Neural cell (in vitro differentiated cells): ENCODE measurements around the gene AMPH. TPM values are rescaled to one million over a fixed set of nuclear protein-coding genes. Genes with fewer than 3 reads are reported as not detected.

ENCODE experiments used
- H2AFZ ChIP-seq: fragments of 200-600, 300-800 bp; sonication (generic), shearing (Covaris generic); 2 replicates; pipeline ENCODE4 v1.6.0; 2014; ENCODE audit warnings: low read depth, mild to moderate bottlenecking, antibody characterized with exemption, low read length, moderate library complexity
- H3F3A ChIP-seq: fragments of 200-600 bp; shearing (Covaris generic); 2 replicates; pipeline ENCODE4 v1.6.1; 2016; ENCODE audit warnings: mild to moderate bottlenecking, moderate library complexity, mixed read lengths, antibody characterized with exemption, low read length; ENCODE audit not compliant: insufficient read depth, poor library complexity, severe bottlenecking
- H3K27ac ChIP-seq: fragments of 200-600, 300-800 bp; sonication (generic), shearing (Covaris generic); 2 replicates; pipeline ENCODE4 v1.5.1; 2014; ENCODE audit warnings: mild to moderate bottlenecking, low read length, moderate library complexity
- H3K27me3 ChIP-seq: fragments of 300-800, 200-600 bp; sonication (generic), shearing (Covaris generic); 2 replicates; pipeline ENCODE4 v1.6.0; 2014; ENCODE audit warnings: mild to moderate bottlenecking, low read depth, low read length, moderate library complexity; ENCODE audit not compliant: insufficient read depth
- H3K36me3 ChIP-seq: fragments of 300-800, 200-600 bp; sonication (generic), shearing (Covaris generic); 2 replicates; pipeline ENCODE4 v1.5.1; 2014; ENCODE audit warnings: mild to moderate bottlenecking, antibody characterized with exemption, low read length, moderate library complexity; ENCODE audit not compliant: insufficient read depth
- H3K4me2 ChIP-seq: fragments of 300-800, 200-600 bp; sonication (generic), shearing (Covaris generic); 2 replicates; pipeline ENCODE4 v1.6.0; 2014; ENCODE audit warnings: mild to moderate bottlenecking, low read length
- H3K4me3 ChIP-seq: fragments of 300-800, 200-600 bp; sonication (generic), shearing (Covaris generic); 2 replicates; pipeline ENCODE4 v1.5.1; 2014; ENCODE audit warnings: mild to moderate bottlenecking, low read length, moderate library complexity
- H3K79me2 ChIP-seq: fragments of 200-600 bp; shearing (Covaris generic); replicated peaks from 2 replicates; pipeline ENCODE4 v1.6.0; 2014; ENCODE audit warnings: mild to moderate bottlenecking, low read length, moderate library complexity; ENCODE audit not compliant: insufficient read depth
- H3K9ac ChIP-seq: fragments of 300-800, 200-600 bp; sonication (generic), shearing (Covaris generic); 2 replicates; pipeline ENCODE4 v1.6.1; 2016; ENCODE audit warnings: mild to moderate bottlenecking, low read length, mixed read lengths
- H3K9me2 ChIP-seq: fragments of 200-600 bp; shearing (Covaris generic); 2 replicates; pipeline ENCODE4 v1.6.1; 2016; ENCODE audit warnings: mild to moderate bottlenecking, low read length, mixed read lengths; ENCODE audit not compliant: insufficient read depth
- H3K9me3 ChIP-seq: fragments of 200-600, 300-800 bp; sonication (generic), shearing (Covaris generic); 2 replicates; pipeline ENCODE4 v1.6.1; 2016; ENCODE audit warnings: mild to moderate bottlenecking, mixed run types, low read length, moderate library complexity, mixed read lengths
- H4K20me1 ChIP-seq: fragments of 200-600 bp; shearing (Covaris generic); 2 replicates; pipeline ENCODE4 v1.6.1; 2016; ENCODE audit warnings: mild to moderate bottlenecking, mixed run types; ENCODE audit not compliant: insufficient read depth
- CTCF ChIP-seq: fragments of 450-650 bp; IDR thresholded peaks from 2 replicates; pipeline ENCODE4 v1.5.1; 2014; ENCODE audit warnings: antibody characterized with exemption, mild to moderate bottlenecking, moderate library complexity; ENCODE audit not compliant: poor library complexity, severe bottlenecking
- EP300 ChIP-seq: fragments of 450-650 bp; conservative IDR thresholded peaks from 2 replicates; pipeline ENCODE4 v1.6.1; 2014; ENCODE audit warnings: antibody characterized with exemption, mild to moderate bottlenecking, moderate library complexity; ENCODE audit not compliant: poor library complexity, severe bottlenecking
- EZH2 ChIP-seq: fragments of 200-600, 300-800 bp; shearing (Covaris generic), sonication (generic); IDR thresholded peaks from 2 replicates; pipeline ENCODE4 v1.6.1; 2014; ENCODE audit warnings: antibody characterized with exemption, low read length, borderline replicate concordance, mild to moderate bottlenecking; ENCODE audit not compliant: insufficient read depth, poor library complexity, severe bottlenecking
- POLR2AphosphoS5 ChIP-seq: IDR thresholded peaks from 2 replicates; pipeline ENCODE4 v1.6.1; 2012
- RAD21 ChIP-seq: fragments of 450-650 bp; conservative IDR thresholded peaks from 2 replicates; pipeline ENCODE4 v1.6.1; 2014; ENCODE audit warnings: antibody characterized with exemption, mild to moderate bottlenecking, moderate library complexity
- SMC3 ChIP-seq: fragments of 450-650 bp; conservative IDR thresholded peaks from 2 replicates; pipeline ENCODE4 v1.6.1; 2014; ENCODE audit warnings: antibody characterized with exemption, mild to moderate bottlenecking, moderate library complexity; ENCODE audit not compliant: poor library complexity
- TAF1 ChIP-seq: IDR thresholded peaks from 2 replicates; pipeline ENCODE4 v1.6.1; 2012; ENCODE audit warnings: low read depth
- polyA plus RNA-seq: library from polyadenylated mRNA; depleted of rRNA; stranded (reverse); fragments of >200 nt; gene quantifications from 2 replicates; pipeline ENCODE4 v1.2.3, GENCODE V29; 2014

The AMPH gene
- polyA plus RNA-seq, 1 donor from 2014 or later = 33.7 TPM

- no peaks in the 10 kb centered on the region for H3K9me3 ChIP-seq
- no peak overlapping the region for H3K27ac ChIP-seq
- no peak overlapping the region for H3K9ac ChIP-seq
- no peaks in the 10 kb centered on the region for H3K27me3 ChIP-seq
- H3K36me3 ChIP-seq = no peaks in the 10 kb centered on the region
- TF ChIP-seq CTCF (no peak), EZH2 (no peak), POLR2AphosphoS5 (no peak), EP300 (no peak), TAF1 (no peak)
- no peak overlapping the region for H2AFZ ChIP-seq
- H3F3A ChIP-seq = no peaks in the 10 kb centered on the region
- no peaks in the 10 kb centered on the region for H3K9me2 ChIP-seq
- no peak overlapping the region for H3K4me3 ChIP-seq
- no peaks in the 10 kb centered on the region for H3K79me2 ChIP-seq
- no peak overlapping the region for H3K4me2 ChIP-seq
- H4K20me1 ChIP-seq = no peaks in the 10 kb centered on the region
These were observed 258.0 kb downstream of the AMPH start for GRCh38 chr7:38373155-38373554.

- no peaks in the 10 kb centered on the region for H3K9me2 ChIP-seq
- no peak overlapping the region for H3K4me2 ChIP-seq
- H2AFZ ChIP-seq = no peak overlapping the region
- H4K20me1 ChIP-seq = no peaks in the 10 kb centered on the region
- TF ChIP-seq POLR2AphosphoS5 (no peak), EZH2 (no peak), RAD21 (no peak), SMC3 (no peak)
- H3K9ac ChIP-seq = no peak overlapping the region
- no peak overlapping the region for H3K4me3 ChIP-seq
- H3K36me3 ChIP-seq = no peaks in the 10 kb centered on the region
- no peaks in the 10 kb centered on the region for H3F3A ChIP-seq
- H3K27me3 ChIP-seq = no peaks in the 10 kb centered on the region
- H3K79me2 ChIP-seq = no peaks in the 10 kb centered on the region
- no peak overlapping the region for H3K27ac ChIP-seq
- H3K9me3 ChIP-seq = no peaks in the 10 kb centered on the region
These were observed 258.9 kb downstream of the AMPH start for GRCh38 chr7:38372290-38372689.

GRCh38 chr7:38369816-38370493 lies 261.2 kb downstream of the AMPH start:
- Histone ChIP-seq H3K36me3 (no peaks in the 10 kb centered on the region), H3K79me2 (no peaks in the 10 kb centered on the region), H3K4me3 (no peak overlapping the region), H3K9me3 (no peaks in the 10 kb centered on the region), H4K20me1 (no peaks in the 10 kb centered on the region), H3F3A (no peaks in the 10 kb centered on the region), H3K9me2 (no peaks in the 10 kb centered on the region), H3K27me3 (no peaks in the 10 kb centered on the region), H3K9ac (no peak overlapping the region), H3K4me2 (no peak overlapping the region), H3K27ac (no peak overlapping the region), H2AFZ (no peak overlapping the region)
- TF ChIP-seq RAD21 (peak; percentile 46), SMC3 (peak; percentile 70), EP300 (no peak), CTCF (peak; percentile 67)
